GM19324 (cell line): ENCODE data around the gene KCNAB1.
"Not testable (repeated sequence)": the region's sequence is repeated elsewhere in the genome, so short reads cannot be mapped to it uniquely, and the experiment has no call there.

Experiments used
- ATAC-seq: cut with Tn5 transposase; IDR thresholded peaks from one replicate; pipeline ENCODE4 v1.9.1; 2021; ENCODE audit warnings: mild to moderate bottlenecking, moderate library complexity; ENCODE audit not compliant: unreplicated experiment, low FRiP score

KCNAB1 gene

GRCh38 chr3:156548041-156548687 is 427.8 kb downstream of the KCNAB1 start:
- ATAC-seq, result no peak

GRCh38 chr3:156548902-156549301 is 428.5 kb downstream of the KCNAB1 start:
- no peak for ATAC-seq

GRCh38 chr3:156551261-156551660 is 430.9 kb downstream of the KCNAB1 start:
- no peak for ATAC-seq

- no peak for ATAC-seq
Observed at GRCh38 chr3:156551746-156552145, 431.4 kb downstream of the KCNAB1 start.

- no peak for ATAC-seq
Observed at GRCh38 chr3:156552973-156553372, 432.6 kb downstream of the KCNAB1 start.

- no peak for ATAC-seq
Observed at GRCh38 chr3:156553705-156554356, 433.5 kb downstream of the KCNAB1 start.

- no peak for ATAC-seq
Observed at GRCh38 chr3:156554515-156554841, 434.1 kb downstream of the KCNAB1 start.

DNA sequence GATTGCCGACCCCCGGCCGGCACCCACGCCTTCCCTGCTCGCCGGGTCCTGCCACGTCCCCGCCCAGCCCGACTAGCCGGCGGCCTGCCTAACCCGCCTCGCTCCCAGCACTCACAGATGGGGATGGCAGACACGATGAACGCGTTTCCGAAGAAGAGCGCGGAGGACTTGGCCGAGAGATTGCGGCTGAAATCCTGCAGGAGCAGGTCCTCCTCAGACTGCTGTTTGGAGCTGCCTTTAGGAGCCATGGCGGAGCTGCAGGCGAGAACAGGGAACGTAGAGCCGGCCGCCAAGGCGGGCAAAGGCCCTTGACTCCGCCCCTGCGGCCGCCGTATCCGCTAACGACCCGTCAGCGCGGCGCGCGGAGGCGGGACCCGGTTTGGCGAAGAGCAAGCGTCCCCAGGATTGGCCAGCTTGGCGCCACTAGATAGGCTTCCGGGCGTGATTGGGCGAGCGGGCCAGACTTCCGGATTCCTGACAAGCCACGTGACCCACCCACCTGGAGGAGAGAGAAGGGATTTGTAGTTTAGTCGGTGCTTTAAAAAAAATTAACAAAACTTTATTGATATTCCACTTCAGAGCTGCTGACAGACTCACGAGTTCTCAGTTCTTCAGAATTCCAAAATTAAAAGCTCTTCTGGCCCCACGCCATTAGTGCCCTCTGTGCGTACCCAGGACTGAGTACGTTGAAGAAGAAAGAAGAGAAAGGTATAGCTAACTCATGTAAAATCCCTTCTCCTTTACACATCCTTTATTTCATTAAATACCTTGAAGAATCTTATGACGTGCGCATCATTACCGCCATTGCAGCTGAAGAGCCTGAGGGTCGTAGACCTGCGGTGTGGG is 434.7 kb downstream of the KCNAB1 start, which contains the start of gene SSR3:
Gene SSR3, minus strand, starts transcription at position 276 of the 846 bp plus-strand sequence. Its CDS starts 28 bp downstream, at position 248.
- ATAC-seq, result peak; percentile 99

GRCh38 chr3:156558389-156558788 is 438.0 kb downstream of the KCNAB1 start:
- no peak for ATAC-seq

DNA sequence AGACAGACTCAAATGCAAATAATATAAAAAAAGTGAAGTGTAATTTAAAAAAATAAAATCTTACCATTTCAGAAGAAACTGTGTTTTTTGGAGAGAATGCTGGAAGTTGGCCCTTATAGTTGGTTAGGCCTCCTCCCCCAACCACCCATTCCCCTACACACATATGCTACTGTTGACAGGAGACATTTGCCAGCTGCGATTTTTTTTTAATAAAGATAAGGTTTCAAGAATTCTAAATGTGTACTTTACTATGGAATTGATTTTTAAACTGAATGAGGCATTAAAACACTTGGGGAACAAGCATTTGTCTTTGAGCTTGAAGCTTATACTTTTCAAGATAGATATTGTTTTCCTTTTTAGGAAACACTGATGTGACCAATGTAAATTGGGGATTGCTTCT is 438.9 kb downstream of the KCNAB1 start:
- ATAC-seq, result no peak

GRCh38 chr3:156561533-156561932 is 441.2 kb downstream of the KCNAB1 start:
- no peak for ATAC-seq

DNA sequence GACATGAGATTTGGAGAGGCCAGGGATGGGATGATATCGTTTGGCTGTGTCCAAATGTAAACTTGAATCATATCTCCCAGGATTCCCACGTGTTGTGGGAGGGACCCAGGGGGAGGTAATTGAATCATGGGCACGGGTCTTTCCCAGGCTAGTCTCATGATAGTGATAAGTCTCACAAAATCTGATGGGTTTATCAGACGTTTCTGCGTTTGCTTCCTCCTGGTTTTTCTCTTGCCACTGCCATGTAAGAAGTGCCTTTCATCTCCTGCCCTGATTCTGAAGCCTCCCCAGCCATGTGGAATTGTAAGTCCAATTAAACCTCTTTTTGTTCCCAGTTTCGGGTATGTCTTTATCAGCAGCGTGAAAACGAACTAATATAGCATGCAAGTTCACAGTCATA is 442.1 kb downstream of the KCNAB1 start:
- ATAC-seq, result not testable (repeated sequence)

DNA sequence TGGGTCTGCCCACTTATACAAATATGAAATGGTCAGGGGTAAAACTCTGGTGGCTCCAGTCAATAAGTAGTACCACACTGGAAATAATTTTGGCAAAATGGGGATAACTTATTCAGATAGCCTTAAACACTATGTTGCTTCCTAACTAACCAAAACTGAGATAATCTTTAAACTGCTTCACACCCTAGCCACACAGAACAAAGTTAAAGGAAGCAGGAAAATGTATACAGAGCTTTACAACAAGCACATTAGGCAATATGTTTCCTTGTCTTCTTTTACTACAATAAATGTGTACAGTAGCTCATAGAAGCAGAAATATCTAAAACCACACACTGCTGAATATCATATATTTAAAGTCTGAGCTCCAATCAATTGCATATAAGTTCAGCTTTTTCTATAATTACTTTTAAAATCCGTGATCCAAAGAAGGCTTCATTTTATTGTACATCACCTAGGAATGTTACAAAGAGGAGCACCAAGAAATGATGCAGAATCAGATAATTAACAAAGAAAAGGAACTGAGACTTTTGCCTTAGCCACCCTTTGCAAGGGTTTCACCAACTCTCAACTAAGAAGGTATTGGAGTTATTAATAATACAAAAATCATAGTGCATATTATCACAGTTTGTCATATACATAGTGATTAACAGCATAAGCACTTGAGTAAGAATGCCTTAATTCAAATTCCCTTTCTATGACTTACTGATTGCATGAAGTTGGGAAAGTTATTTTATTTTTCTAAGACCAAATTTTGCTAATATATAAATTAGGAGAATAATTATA is 443.7 kb downstream of the KCNAB1 start:
- no peak for ATAC-seq

- not testable (repeated sequence) for ATAC-seq
Observed at GRCh38 chr3:156569016-156569415, 448.6 kb downstream of the KCNAB1 start.

- ATAC-seq, result not testable (repeated sequence)
Observed at GRCh38 chr3:156569881-156570280, 449.5 kb downstream of the KCNAB1 start.

- ATAC-seq, result no peak
Observed at GRCh38 chr3:156575641-156576040, 455.3 kb downstream of the KCNAB1 start.

GRCh38 chr3:156576051-156576450 is 455.7 kb downstream of the KCNAB1 start:
- no peak for ATAC-seq

DNA sequence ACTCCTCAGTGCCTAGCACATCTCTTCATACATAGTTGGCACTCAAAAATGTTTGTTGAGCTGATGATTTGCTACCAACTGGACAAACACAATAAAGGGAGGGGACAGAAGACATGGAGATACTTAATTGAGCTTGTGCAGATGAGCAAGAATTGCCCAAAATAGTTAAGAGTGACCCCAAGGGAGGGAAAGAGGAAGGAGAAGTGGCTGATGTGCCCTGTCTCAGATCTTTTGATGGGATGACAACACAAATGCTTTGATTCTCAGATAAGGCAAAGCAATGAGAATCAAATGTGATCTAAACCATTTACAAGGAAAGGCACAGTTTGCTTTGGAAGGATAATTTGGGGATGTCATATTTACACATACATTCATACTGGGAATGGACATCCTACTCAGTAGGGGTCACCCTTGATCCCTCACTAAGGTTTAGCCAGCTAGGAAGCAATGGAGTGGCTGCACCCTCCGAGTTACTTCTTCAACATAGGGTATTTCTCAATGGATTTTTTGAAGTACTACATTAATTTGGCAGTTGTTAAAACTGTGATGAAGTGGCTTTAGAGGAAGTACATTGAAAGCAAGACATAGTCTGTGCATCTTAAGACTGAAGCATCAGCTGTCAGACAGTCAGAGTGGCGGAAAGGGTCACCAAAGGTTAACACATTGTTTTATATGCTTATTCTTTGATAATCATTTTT is 456.4 kb downstream of the KCNAB1 start:
- no peak for ATAC-seq

DNA sequence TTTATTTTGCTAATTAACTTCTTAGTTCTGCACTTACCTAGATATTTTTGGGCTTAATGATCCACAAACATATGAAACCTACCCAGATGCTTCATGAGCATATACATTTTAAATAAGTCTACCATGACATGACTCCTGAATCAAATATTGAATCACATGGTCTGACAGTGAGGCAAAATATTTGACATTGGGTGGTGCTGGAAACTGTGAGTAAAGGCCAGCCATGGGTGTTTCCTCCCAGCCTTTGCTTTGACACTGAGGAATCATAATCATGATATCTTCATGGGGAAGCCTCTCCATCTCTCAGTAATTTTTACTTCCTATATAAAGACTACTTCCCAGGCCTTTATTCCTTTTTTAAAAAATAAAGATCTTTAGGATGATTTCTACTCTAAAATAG is 457.4 kb downstream of the KCNAB1 start:
- no peak for ATAC-seq

GRCh38 chr3:156579427-156579851 is 459.1 kb downstream of the KCNAB1 start:
- ATAC-seq, result no peak
